WERI-Rb-1 (cell line): Measurements from ENCODE around the gene DLL1.
"Not testable (repeated sequence)": the region's sequence is repeated elsewhere in the genome, so short reads cannot be mapped to it uniquely, and the experiment has no call there.

Experiments
- DNase-seq: peaks from one replicate; pipeline ENCODE4 v3.0.0-alpha.2; 2020
- H3K27ac ChIP-seq: fragments of 250-450 bp; sonication (Bioruptor Pico); 2 replicates; pipeline ENCODE4 v1.5.1; 2020; ENCODE audit warnings: mild to moderate bottlenecking, moderate library complexity
- H3K27me3 ChIP-seq: fragments of 250-450 bp; sonication (Bioruptor Pico); 2 replicates; pipeline ENCODE4 v1.5.1; 2021; ENCODE audit warnings: mild to moderate bottlenecking, low read depth, moderate library complexity; ENCODE audit not compliant: insufficient read depth, severe bottlenecking
- H3K36me3 ChIP-seq: fragments of 250-450 bp; sonication (Bioruptor Pico); 2 replicates; pipeline ENCODE4 v1.5.1; 2020; ENCODE audit warnings: mild to moderate bottlenecking, moderate library complexity
- H3K4me3 ChIP-seq: 2 replicates; pipeline ENCODE4 v1.5.1; 2011; ENCODE audit warnings: low read depth, mild to moderate bottlenecking, control low read depth, low read length
- H3K9me3 ChIP-seq: fragments of 250-450 bp; sonication (Bioruptor Pico); 2 replicates; pipeline ENCODE4 v1.5.1; 2021; ENCODE audit warnings: mild to moderate bottlenecking, moderate library complexity; ENCODE audit not compliant: severe bottlenecking
- CTCF ChIP-seq: IDR thresholded peaks from 2 replicates; pipeline ENCODE4 v1.5.1; 2011; ENCODE audit warnings: low read depth, mild to moderate bottlenecking, control low read depth, inconsistent platforms, low read length

Gene DLL1

GRCh38 chr6:170290296-170291128 lies at the start of gene DLL1:
Gene DLL1, minus strand, starts transcription at chr6:170291078. Its CDS starts 939 bp downstream, at chr6:170290139.
- no peak within 1 kb of the TSS for H3K27ac ChIP-seq
- no peak for TF ChIP-seq CTCF
- H3K36me3 ChIP-seq, result no peaks in the 10 kb centered on the region
- peaks cover 98% of the 10 kb centered on the region for H3K27me3 ChIP-seq
- DNase-seq, result peak; percentile 87
- H3K9me3 ChIP-seq, result no peaks in the 10 kb centered on the region
- peak within 1 kb of the TSS; percentile 30 for H3K4me3 ChIP-seq

GRCh38 chr6:170335199-170335598 lies 44.3 kb upstream of the DLL1 start:
- not testable (repeated sequence) for H3K27me3 ChIP-seq, H3K4me3 ChIP-seq, DNase-seq, H3K27ac ChIP-seq, H3K9me3 ChIP-seq
- H3K36me3 ChIP-seq, result peaks cover 21% of the 10 kb centered on the region

- no peak for TF ChIP-seq CTCF
- Histone ChIP-seq H3K27me3 (no peaks in the 10 kb centered on the region), H3K4me3 (no peak overlapping the region), H3K36me3 (peaks cover 36% of the 10 kb centered on the region), H3K27ac (no peak overlapping the region), H3K9me3 (no peaks in the 10 kb centered on the region)
- DNase-seq, result no peak
These were observed 38.4 kb upstream of the DLL1 start for GRCh38 chr6:170329321-170329720.

GRCh38 chr6:170317718-170318117 lies 26.8 kb upstream of the DLL1 start:
- no peak overlapping the region for H3K4me3 ChIP-seq
- H3K9me3 ChIP-seq, result no peaks in the 10 kb centered on the region
- TF ChIP-seq CTCF, result no peak
- H3K36me3 ChIP-seq, result peaks cover 20% of the 10 kb centered on the region
- no peaks in the 10 kb centered on the region for H3K27me3 ChIP-seq
- no peak overlapping the region for H3K27ac ChIP-seq
- DNase-seq, result no peak

- no peak for TF ChIP-seq CTCF
- Histone ChIP-seq H3K27ac (no peak overlapping the region), H3K9me3 (no peaks in the 10 kb centered on the region), H3K27me3 (no peaks in the 10 kb centered on the region), H3K4me3 (no peak overlapping the region), H3K36me3 (peaks cover 20% of the 10 kb centered on the region)
- no peak for DNase-seq
These were observed 26.2 kb upstream of the DLL1 start for GRCh38 chr6:170317076-170317475.

- no peak for TF ChIP-seq CTCF
- Histone ChIP-seq H3K9me3 (no peaks in the 10 kb centered on the region), H3K27me3 (no peaks in the 10 kb centered on the region), H3K4me3 (no peak overlapping the region), H3K36me3 (peaks cover 16% of the 10 kb centered on the region), H3K27ac (no peak overlapping the region)
- no peak for DNase-seq
These were observed 25.2 kb upstream of the DLL1 start for GRCh38 chr6:170316071-170316470.
